Fibroblast of mammary gland (primary cell): ENCODE data around the gene BEST2.
"Not testable (repeated sequence)": the region's sequence is repeated elsewhere in the genome, so short reads cannot be mapped to it uniquely, and the experiment has no call there.

Source experiments
- DNase-seq: peaks from one replicate; pipeline ENCODE4 v3.0.0-alpha.2; 2010; ENCODE audit warnings: low read depth
- H3K4me3 ChIP-seq: 2 replicates; pipeline ENCODE4 v1.5.1; 2011; ENCODE audit warnings: low read depth, mild to moderate bottlenecking, low read length, moderate library complexity; ENCODE audit not compliant: control insufficient read depth
- CTCF ChIP-seq: conservative IDR thresholded peaks from 2 replicates; pipeline ENCODE4 v1.5.1; 2011; ENCODE audit warnings: low read depth, low read length, inconsistent platforms; ENCODE audit not compliant: control insufficient read depth, insufficient read depth

Gene BEST2

GRCh38 chr19:12751635-12752034 is at the start of gene BEST2:
Gene BEST2 (plus strand): TSS chr19:12751791. CDS start chr19:12752593, 802 bp downstream.
- TF ChIP-seq CTCF: no peak
- H3K4me3 ChIP-seq: no peak within 1 kb of the TSS
- no peak for DNase-seq

GRCh38 chr19:12703046-12703445 is 48.5 kb upstream of the BEST2 start:
- no peak for TF ChIP-seq CTCF
- H3K4me3 ChIP-seq: no peak overlapping the region
- peak; percentile 74 for DNase-seq

GRCh38 chr19:12705169-12705568 is 46.4 kb upstream of the BEST2 start:
- H3K4me3 ChIP-seq: no peak overlapping the region
- no peak for DNase-seq
- no peak for TF ChIP-seq CTCF

GRCh38 chr19:12705654-12706331 is 45.8 kb upstream of the BEST2 start:
- DNase-seq: no peak
- no peak for TF ChIP-seq CTCF
- H3K4me3 ChIP-seq: no peak overlapping the region

GRCh38 chr19:12706332-12706718 is 45.3 kb upstream of the BEST2 start:
- no peak for TF ChIP-seq CTCF
- H3K4me3 ChIP-seq: no peak overlapping the region
- DNase-seq: no peak

GRCh38 chr19:12708641-12709040 is 43.0 kb upstream of the BEST2 start:
- H3K4me3 ChIP-seq: no peak overlapping the region
- TF ChIP-seq CTCF: no peak
- no peak for DNase-seq

GRCh38 chr19:12711187-12711586 is 40.4 kb upstream of the BEST2 start:
- DNase-seq: no peak
- no peak for TF ChIP-seq CTCF
- H3K4me3 ChIP-seq: no peak overlapping the region

GRCh38 chr19:12712077-12712476 is 39.5 kb upstream of the BEST2 start:
- not testable (repeated sequence) for DNase-seq, H3K4me3 ChIP-seq

GRCh38 chr19:12713304-12713703 is 38.3 kb upstream of the BEST2 start:
- H3K4me3 ChIP-seq, DNase-seq: not testable (repeated sequence)
